ENCODE results near the gene GDF10. TPM values are rescaled to one million over a fixed set of nuclear protein-coding genes. Genes with fewer than 3 reads are reported as not detected.

GDF10 gene
- polyA plus RNA-seq, 1 donor from 2014 or later = 0.66 TPM

- H3K9me3 ChIP-seq (ENCODE audit: low read length) = no peaks in the 10 kb centered on the region
- TF ChIP-seq MXI1 (conservative IDR thresholded peaks at IDR 0.05; ENCODE audit: poor library complexity, severe bottlenecking) = no peak
Measured at GRCh38 chr10:47314416-47314970, 14.5 kb downstream of the GDF10 start.

GRCh38 chr10:47315421-47315820, 15.4 kb downstream of the GDF10 start:
- no peak overlapping the region for H3K4me3 ChIP-seq (ENCODE audit: low read length)
- H3K9ac ChIP-seq (ENCODE audit: low read length) = no peak overlapping the region
- no peaks in the 10 kb centered on the region for H3K27me3 ChIP-seq (ENCODE audit: insufficient read depth, low read depth, low read length)
- no peak overlapping the region for H2AFZ ChIP-seq (ENCODE audit: low read depth, low read length)
- H3K9me3 ChIP-seq (ENCODE audit: low read length) = no peaks in the 10 kb centered on the region
- no peaks in the 10 kb centered on the region for H3K36me3 ChIP-seq (ENCODE audit: insufficient read depth, low read length)
- no peaks in the 10 kb centered on the region for H3K9me2 ChIP-seq (ENCODE audit: insufficient read depth, low read length)
- no peaks in the 10 kb centered on the region for H3F3A ChIP-seq (ENCODE audit: insufficient read depth, low read length, poor library complexity, severe bottlenecking)
- no peaks in the 10 kb centered on the region for H3K79me2 ChIP-seq (replicated peaks; ENCODE audit: insufficient read depth, low read length)
- H3K4me2 ChIP-seq (ENCODE audit: low read length) = no peak overlapping the region
- no peaks in the 10 kb centered on the region for H4K20me1 ChIP-seq (ENCODE audit: insufficient read depth)
- H3K27ac ChIP-seq (ENCODE audit: low read length) = no peak overlapping the region
- TF ChIP-seq TAF1 (IDR thresholded peaks at IDR 0.05; ENCODE audit: low read depth) (no peak), CTCF (IDR thresholded peaks at IDR 0.05; ENCODE audit: poor library complexity, severe bottlenecking) (no peak)

More at GRCh38 chr10:47314416-47314970, 14.5 kb downstream of the GDF10 start:
- H3K9me2 ChIP-seq (ENCODE audit: insufficient read depth, low read length) = no peaks in the 10 kb centered on the region
- no peaks in the 10 kb centered on the region for H3K27me3 ChIP-seq (ENCODE audit: insufficient read depth, low read depth, low read length)
- no peak overlapping the region for H3K9ac ChIP-seq (ENCODE audit: low read length)
- no peaks in the 10 kb centered on the region for H3K79me2 ChIP-seq (replicated peaks; ENCODE audit: insufficient read depth, low read length)
- no peak overlapping the region for H3K4me3 ChIP-seq (ENCODE audit: low read length)
- H3K36me3 ChIP-seq (ENCODE audit: insufficient read depth, low read length) = no peaks in the 10 kb centered on the region
- no peak overlapping the region for H3K27ac ChIP-seq (ENCODE audit: low read length)
- no peaks in the 10 kb centered on the region for H4K20me1 ChIP-seq (ENCODE audit: insufficient read depth)
- H2AFZ ChIP-seq (ENCODE audit: low read depth, low read length) = no peak overlapping the region
- no peak overlapping the region for H3K4me2 ChIP-seq (ENCODE audit: low read length)
- no peaks in the 10 kb centered on the region for H3F3A ChIP-seq (ENCODE audit: insufficient read depth, low read length, poor library complexity, severe bottlenecking)

- no peaks in the 10 kb centered on the region for H3F3A ChIP-seq (ENCODE audit: insufficient read depth, low read length, poor library complexity, severe bottlenecking)
- TF ChIP-seq MXI1 (conservative IDR thresholded peaks at IDR 0.05; ENCODE audit: poor library complexity, severe bottlenecking) (no peak), EP300 (conservative IDR thresholded peaks at IDR 0.05; ENCODE audit: poor library complexity, severe bottlenecking) (no peak), TAF1 (IDR thresholded peaks at IDR 0.05; ENCODE audit: low read depth) (no peak), REST (IDR thresholded peaks at IDR 0.05; ENCODE audit: borderline replicate concordance) (no peak), SMC3 (conservative IDR thresholded peaks at IDR 0.05; ENCODE audit: poor library complexity) (no peak)
Measured at GRCh38 chr10:47316131-47316530, 16.1 kb downstream of the GDF10 start.

More at GRCh38 chr10:47316131-47316530, 16.1 kb downstream of the GDF10 start:
- Histone ChIP-seq H3K9me3 (ENCODE audit: low read length) (no peaks in the 10 kb centered on the region), H3K27ac (ENCODE audit: low read length) (no peak overlapping the region), H3K9ac (ENCODE audit: low read length) (no peak overlapping the region), H3K4me3 (ENCODE audit: low read length) (no peak overlapping the region), H4K20me1 (ENCODE audit: insufficient read depth) (no peaks in the 10 kb centered on the region), H3K9me2 (ENCODE audit: insufficient read depth, low read length) (no peaks in the 10 kb centered on the region), H2AFZ (ENCODE audit: low read depth, low read length) (no peak overlapping the region), H3K4me2 (ENCODE audit: low read length) (no peak overlapping the region), H3K79me2 (replicated peaks; ENCODE audit: insufficient read depth, low read length) (no peaks in the 10 kb centered on the region), H3K36me3 (ENCODE audit: insufficient read depth, low read length) (no peaks in the 10 kb centered on the region), H3K27me3 (ENCODE audit: insufficient read depth, low read depth, low read length) (no peaks in the 10 kb centered on the region)

All from neural cell (in vitro differentiated cells).